Stimulated activated CD8-positive, alpha-beta memory T cell treated with anti-CD3 and anti-CD28 coated beads, Interleukin-7, amount 100 ng/mL, for 4 hours (primary cell): ENCODE results near the gene PDXDC1.
A peak's percentile ranks its signal among the peaks of the same experiment; 100 is the strongest.
"Not testable (repeated sequence)": the region's sequence is repeated elsewhere in the genome, so short reads cannot be mapped to it uniquely, and the experiment has no call there.

Experiments used
- DNase-seq, 2 donors: peaks; one replicate each; pipeline ENCODE4 v3.0.0-alpha.2; 2020; ENCODE audit warnings: low read depth in 2 of 2

The PDXDC1 gene

GRCh38 chr16:15037003-15037402 is 62.2 kb downstream of the PDXDC1 start:
- DNase-seq: no peak

GRCh38 chr16:15037745-15038144 is 62.9 kb downstream of the PDXDC1 start:
- no peak for DNase-seq

GRCh38 chr16:15038689-15039088 is 63.9 kb downstream of the PDXDC1 start:
- DNase-seq: no peak

- no peak for DNase-seq
Observed at GRCh38 chr16:15041271-15042004, 66.6 kb downstream of the PDXDC1 start.

- DNase-seq: no peak
Observed at GRCh38 chr16:15043344-15043743, 68.5 kb downstream of the PDXDC1 start.

- DNase-seq: no peak
Observed at GRCh38 chr16:15044286-15044685, 69.5 kb downstream of the PDXDC1 start.

GRCh38 chr16:15045270-15045669 is 70.4 kb downstream of the PDXDC1 start:
- not testable (repeated sequence) for DNase-seq

- no peak for DNase-seq
Observed at GRCh38 chr16:15046692-15047376, 72.0 kb downstream of the PDXDC1 start.

- DNase-seq: no peak
Observed at GRCh38 chr16:15049581-15050180, 74.9 kb downstream of the PDXDC1 start.

GRCh38 chr16:15050440-15050839 is 75.6 kb downstream of the PDXDC1 start:
- DNase-seq: not testable (repeated sequence)

- no peak for DNase-seq
Observed at GRCh38 chr16:15051387-15051951, 76.6 kb downstream of the PDXDC1 start.

- no peak for DNase-seq
Observed at GRCh38 chr16:15052747-15053476, 78.1 kb downstream of the PDXDC1 start.

- DNase-seq: no peak
Observed at GRCh38 chr16:15053904-15054303, 79.1 kb downstream of the PDXDC1 start.

GRCh38 chr16:15054357-15055140 is 79.7 kb downstream of the PDXDC1 start:
- DNase-seq: no peak

- DNase-seq: peak in 1 of 2 donors; percentile 28
Observed at GRCh38 chr16:15055141-15056053, 80.6 kb downstream of the PDXDC1 start.

- DNase-seq: no peak
Observed at GRCh38 chr16:15057681-15058417, 83.0 kb downstream of the PDXDC1 start.

GRCh38 chr16:15059324-15059723 is 84.5 kb downstream of the PDXDC1 start:
- DNase-seq: no peak

GRCh38 chr16:15062085-15062810 is 87.4 kb downstream of the PDXDC1 start:
- not testable (repeated sequence) for DNase-seq

GRCh38 chr16:15065961-15066360 is 91.1 kb downstream of the PDXDC1 start:
- not testable (repeated sequence) for DNase-seq
